T-helper 2 cell treated with Interferon-gamma antibody and Interleukin-4, amounts not matched to agents 100 ng/mL and 5 ng/mL, for 36 hours (primary cell): ENCODE measurements around the gene SYNPO2. TPM values are rescaled to one million over a fixed set of nuclear protein-coding genes. Genes with fewer than 3 reads are reported as not detected.

Source experiments
- intact Hi-C: fragments of 100-400 bp; cut with micrococcal nuclease; formaldehyde crosslinking; loops from one replicate; pipeline ENCODE4 v1.15.1; 2023
- total RNA-seq: library from RNA; stranded (reverse); gene quantifications from 2 replicates; pipeline ENCODE4 v1.2.3, GENCODE V29; 2022

Gene SYNPO2
- total RNA-seq, 1 donor from 2014 or later: 0.52 TPM

DNA sequence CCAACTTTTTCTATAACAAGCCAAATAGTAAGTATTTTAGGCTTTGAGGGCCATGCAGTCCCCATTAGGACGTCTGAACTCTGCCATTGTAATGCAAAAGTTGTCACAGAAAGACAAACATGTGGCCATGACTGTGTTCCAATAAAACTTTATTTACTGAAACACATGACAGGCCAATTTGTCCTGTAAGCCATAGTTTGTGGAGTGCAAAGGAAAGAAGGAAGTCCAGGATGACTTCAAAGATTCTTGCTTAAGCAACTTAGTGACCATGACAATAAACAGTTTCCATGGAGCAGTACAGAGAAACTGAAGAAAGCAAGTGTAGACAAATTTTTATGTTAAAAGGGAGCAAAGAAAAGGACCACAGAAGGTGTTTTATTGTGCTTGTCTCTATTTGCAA lies 212.0 kb downstream of the SYNPO2 start:
- intact Hi-C loops: no loop called here

- intact Hi-C loops: no loop called here
Measured at GRCh38 chr4:119103263-119103662, 214.6 kb downstream of the SYNPO2 start.

GRCh38 chr4:119104644-119105273 lies 216.1 kb downstream of the SYNPO2 start:
- intact Hi-C loops: no loop called here

DNA sequence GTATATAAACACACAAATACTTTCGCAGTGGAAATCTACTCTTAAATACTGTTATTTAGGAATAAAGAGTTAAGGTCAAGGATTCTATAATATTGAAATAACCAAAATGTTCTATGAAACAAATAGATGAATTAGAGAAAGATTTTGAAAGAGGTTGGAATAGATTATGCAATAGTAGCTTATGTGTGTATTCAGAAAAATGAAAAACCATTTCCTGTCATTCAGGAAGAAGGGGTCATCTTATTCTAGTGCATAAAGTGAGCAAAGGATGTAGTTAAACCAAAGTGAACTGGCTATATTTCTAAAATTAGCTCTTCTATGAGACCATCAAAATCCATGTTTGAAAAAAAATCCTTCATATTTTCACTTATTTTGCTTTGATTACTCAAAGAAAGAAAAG lies 217.0 kb downstream of the SYNPO2 start:
- intact Hi-C loops: no loop called here

- intact Hi-C loops: no loop called here
Measured at GRCh38 chr4:119106036-119107000, 217.7 kb downstream of the SYNPO2 start.

DNA sequence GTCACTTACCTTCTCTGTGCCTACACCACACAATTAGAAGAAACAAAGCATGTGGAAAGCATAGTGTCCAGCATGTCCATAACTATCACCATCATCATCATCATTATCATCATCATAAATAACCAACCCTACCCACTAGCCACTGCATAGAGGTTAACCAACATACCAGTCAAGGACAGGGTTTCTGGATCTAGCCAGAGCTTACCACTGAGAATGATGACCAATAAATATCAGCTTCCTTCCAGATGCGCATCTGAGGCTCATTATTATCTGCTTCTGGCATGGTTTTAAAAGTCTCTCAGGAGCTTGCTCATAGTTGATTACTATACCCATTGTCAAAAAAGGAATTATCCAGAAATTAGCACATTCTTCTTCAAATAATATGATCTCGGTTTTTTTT lies 221.5 kb downstream of the SYNPO2 start:
- intact Hi-C loops: no loop called here

Other genes starting within 250 kb of the SYNPO2 start
- 39.9 and 50.1 TPM in 2 replicates for gene METTL14, start 203.5 kb upstream of the SYNPO2 start, total RNA-seq
- gene SEC24D, start 52.7 kb upstream of the SYNPO2 start, total RNA-seq: 61.6 and 63.9 TPM in 2 replicates
- gene MYOZ2, start 247.0 kb downstream of the SYNPO2 start, total RNA-seq: not detected in 2 replicates